ENCODE data around the gene SYTL3.

- TF ChIP-seq POLR2A (IDR thresholded peaks at IDR 0.05; ENCODE audit: low read depth, low read length) (no peak), POLR2AphosphoS5 (IDR thresholded peaks at IDR 0.05; ENCODE audit: low read depth, low read length) (no peak; the same call in 1 of the 2 replicates)
These were observed 10.8 kb upstream of the SYTL3 start for GRCh38 chr6:158639056-158639455.
